ENCODE results near the gene INTS6.

INTS6 gene

GRCh38 chr13:51341791-51342190, 111.0 kb downstream of the INTS6 start:
- no peak for DNase-seq

DNA sequence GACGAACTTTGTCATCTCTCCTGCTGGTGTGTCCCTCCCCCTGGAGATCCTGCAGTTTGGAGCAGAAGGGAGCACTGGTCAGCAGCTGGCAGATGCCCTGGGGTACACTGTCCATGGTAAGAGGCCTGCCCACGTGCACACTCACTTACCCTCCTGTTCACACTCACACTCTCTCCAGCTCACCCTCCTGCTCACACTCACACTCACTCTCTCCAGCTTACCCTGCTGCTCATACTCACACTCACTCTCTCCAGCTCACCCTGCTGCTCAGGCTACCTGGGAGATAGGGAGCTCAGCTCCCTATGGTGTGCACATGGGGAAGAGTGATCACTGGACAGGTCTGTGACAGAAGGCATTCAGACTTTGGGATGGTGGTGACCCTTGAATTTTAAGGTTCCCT, 111.6 kb downstream of the INTS6 start:
- no peak for DNase-seq

- DNase-seq, result no peak
These were observed 112.7 kb downstream of the INTS6 start for GRCh38 chr13:51339952-51340732.

DNA sequence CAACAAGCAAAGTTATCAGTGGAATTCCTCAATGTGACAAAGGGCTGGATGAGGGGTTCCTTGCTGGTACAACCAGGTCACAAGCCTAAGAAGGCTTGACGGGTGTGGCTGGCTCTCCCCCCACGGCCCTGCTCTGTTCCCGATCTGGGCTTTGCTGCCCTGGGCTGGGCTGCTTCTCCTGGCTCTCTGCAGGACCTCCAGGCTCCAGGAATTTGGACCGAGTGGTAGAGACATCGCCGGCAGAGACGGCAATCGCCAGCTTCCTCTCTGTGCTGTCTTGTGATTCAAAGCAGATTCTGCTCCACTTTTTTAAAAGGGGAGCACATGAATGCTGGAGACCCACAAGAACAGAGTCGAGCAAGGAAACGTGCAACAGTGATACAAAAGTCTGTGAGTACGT, 113.5 kb downstream of the INTS6 start, which contains the start of gene SERPINE3:
Gene SERPINE3 (plus strand): TSS at position 338 of the 400 bp plus-strand sequence. CDS start 1,401 bp downstream, outside the sequence.
- DNase-seq, result no peak

- no peak for DNase-seq
These were observed 116.1 kb downstream of the INTS6 start for GRCh38 chr13:51336746-51337145.

DNA sequence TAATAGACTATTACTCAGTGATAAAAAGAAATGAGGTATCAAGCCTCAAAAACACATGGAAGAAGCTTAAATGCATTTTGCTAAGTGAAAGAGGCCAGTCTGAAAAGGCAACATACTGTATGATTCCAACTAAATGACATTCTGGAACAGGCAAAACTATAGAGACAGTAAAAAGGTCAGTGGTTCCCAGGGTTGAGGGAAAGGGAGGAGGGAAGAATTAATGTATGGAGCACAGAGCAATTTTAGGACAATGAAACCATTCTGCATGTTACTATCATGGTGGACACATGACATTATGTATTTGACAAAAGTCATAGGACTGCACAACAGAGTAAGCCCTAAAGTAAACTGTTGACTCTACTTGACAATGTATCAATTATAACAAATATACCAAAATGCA, 119.0 kb downstream of the INTS6 start:
- no peak for DNase-seq

GRCh38 chr13:51333421-51333820, 119.4 kb downstream of the INTS6 start:
- no peak for DNase-seq

GRCh38 chr13:51332566-51333361, 120.1 kb downstream of the INTS6 start:
- no peak for DNase-seq

GRCh38 chr13:51331354-51331861, 121.4 kb downstream of the INTS6 start:
- no peak for DNase-seq

GRCh38 chr13:51330791-51331190, 122.0 kb downstream of the INTS6 start:
- DNase-seq, result no peak

GRCh38 chr13:51329606-51330005, 123.2 kb downstream of the INTS6 start:
- no peak for DNase-seq

DNA sequence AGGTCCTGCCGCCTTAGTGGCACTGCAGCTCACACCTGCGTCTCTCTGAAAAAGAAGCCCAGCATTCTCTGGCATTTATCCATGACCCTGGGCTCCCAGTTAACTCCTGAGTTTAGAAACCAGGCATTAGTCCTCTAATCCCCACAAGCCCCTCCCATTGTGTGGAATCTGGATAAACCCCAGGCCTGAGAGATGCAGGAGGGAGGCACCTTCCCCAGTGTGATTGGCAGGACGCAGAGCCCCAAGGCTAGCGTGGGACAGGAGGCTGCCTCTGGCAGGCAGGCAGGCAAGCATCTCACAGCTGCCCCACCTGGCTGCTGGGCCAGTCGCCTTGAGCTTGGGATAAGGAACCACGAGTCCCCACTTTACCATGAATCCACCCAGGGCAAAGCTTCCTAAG, 124.3 kb downstream of the INTS6 start:
- DNase-seq, result no peak

- DNase-seq, result no peak
These were observed 124.9 kb downstream of the INTS6 start for GRCh38 chr13:51327961-51328360.

DNA sequence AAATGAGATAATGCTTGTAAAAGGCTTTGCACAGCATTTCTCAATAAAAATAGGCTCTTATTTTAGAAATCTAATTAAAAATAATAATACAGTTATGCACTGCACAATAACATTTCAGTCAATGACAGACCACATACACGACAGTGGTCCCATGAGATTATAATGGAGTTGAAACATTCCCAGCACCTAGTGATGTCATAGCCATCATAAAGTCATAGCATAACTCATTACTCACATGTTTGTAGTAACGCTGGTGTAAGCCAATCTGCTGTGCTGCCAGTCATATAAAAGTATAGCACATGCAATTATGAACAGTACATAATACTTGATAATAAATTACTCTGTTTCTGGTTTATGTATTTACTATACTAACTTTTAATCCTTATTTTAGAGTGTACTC, 126.1 kb downstream of the INTS6 start:
- no peak for DNase-seq

- no peak for DNase-seq
These were observed 127.0 kb downstream of the INTS6 start for GRCh38 chr13:51325837-51326236.

DNA sequence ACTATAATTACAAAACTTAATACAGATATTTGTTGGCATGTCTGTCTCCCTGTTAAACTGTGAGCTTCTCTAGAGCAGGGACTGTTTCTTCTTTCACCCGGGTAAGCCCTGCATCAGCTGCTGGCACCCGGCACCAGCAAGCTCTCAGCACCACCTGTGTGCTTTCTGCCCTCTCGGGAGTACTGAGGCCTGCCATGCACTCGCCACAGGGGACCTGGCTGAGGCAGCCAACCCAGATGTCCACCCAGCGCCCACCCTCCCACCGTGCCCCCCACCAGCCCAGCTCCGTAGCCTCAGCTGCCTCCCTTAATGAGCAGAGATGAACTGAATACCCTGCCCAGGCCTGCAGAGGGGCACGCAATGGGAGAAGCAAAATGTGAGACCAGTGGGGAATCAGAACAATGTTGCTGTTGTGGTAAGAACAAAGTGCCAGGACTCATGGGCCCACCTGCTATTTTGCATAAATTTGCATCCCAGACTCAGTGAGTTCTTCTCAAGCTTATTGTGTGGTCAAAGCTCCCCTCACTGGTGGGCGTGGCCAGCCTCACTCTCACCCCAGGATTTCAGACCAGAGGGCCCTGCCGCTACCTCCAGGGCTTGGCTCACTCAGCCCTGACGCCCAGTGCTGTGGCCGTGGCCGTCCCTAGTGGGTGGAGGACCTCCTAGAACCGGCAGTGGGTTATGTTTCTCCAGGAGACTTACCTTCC, 128.0 kb downstream of the INTS6 start:
- DNase-seq, result no peak

DNA sequence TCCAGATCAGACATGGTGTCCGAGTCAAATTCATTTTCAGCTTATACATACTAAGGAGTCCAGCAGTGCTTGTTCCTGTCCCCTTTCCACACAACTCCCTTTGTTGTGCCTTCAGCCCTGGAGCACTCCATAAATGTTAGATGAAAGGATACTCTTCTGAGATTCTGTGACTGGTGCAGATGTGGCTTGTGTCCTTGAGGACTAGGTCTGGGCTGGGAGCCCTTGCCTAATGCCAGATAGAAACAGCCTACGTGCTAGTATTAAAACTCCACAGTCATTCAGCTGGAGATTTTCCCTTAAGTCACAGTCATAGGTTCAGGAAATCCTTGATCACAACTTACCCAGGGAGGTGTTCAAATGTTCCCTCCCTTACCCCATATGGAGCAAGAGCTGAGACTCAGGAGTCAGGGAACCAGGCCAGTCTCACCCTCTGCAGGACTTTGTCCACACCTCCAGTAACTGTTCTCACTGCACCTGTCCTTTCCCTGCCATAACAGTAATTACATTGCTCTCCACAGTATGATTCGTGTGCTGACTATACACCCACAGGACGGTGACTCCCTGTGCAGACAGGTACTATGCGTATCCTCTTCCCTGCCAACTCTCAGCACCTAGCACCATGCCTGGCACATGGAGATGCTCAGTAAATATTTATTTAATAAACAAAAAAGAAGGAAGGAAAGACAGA, 128.9 kb downstream of the INTS6 start:
- DNase-seq, result no peak

DNA sequence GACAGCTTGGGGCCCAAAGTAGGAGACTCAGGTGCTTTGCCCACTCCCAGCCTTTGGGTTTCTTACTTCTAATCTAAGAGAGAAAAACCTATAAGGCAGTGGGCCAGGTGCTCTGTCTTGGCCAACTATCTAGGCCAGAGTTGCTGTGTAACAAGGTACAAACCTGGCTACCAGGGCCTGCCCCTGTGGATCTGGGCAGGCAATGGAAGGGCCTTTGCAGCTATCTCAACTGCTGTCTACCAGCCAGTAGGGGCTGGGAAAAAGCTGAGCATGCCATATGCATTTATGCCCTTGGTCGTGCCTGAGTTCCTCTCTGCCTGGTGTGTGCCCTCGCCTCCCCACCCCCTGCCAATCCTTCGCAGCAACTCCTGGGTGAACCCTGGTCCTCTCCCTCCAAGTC, 130.0 kb downstream of the INTS6 start:
- DNase-seq, result no peak

DNA sequence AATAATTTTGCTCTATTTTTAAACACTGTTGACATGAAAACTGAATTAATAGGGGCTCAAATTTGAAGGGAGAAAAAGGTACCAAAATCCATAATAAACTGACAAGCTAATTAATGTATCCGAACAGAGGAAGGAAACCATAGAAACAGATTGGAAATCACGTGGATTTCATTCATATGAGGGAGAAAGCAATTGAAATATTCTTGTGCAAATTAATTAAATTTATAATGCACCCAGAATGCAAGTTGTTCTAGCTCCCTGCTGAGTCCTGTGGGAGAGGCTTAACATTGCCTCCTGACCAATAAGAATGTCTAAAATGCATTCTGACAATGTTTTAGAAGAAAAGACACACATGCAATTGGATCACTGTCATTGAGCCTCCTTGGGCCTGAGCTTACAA, 131.0 kb downstream of the INTS6 start:
- DNase-seq, result no peak

DNA sequence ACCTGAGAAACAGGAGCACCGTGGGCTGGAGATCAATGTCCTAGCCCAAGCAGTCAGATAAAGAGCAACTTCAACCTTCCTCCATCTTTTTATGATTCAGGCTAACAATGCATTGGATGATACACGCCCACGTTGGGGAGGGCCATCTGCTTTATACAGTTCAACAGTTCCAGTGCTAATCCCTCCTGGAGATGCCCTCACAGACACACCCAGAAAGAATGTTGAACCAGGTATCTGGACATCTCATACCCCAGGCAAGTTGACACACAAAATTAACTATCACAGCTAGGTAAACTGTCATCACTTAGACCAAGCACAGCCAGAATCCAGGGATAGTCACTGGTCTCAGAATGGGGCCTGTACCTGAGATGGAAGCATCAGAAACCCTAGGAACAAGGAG, 134.0 kb downstream of the INTS6 start:
- no peak for DNase-seq

- DNase-seq, result no peak
These were observed 134.8 kb downstream of the INTS6 start for GRCh38 chr13:51318015-51318414.

DNA sequence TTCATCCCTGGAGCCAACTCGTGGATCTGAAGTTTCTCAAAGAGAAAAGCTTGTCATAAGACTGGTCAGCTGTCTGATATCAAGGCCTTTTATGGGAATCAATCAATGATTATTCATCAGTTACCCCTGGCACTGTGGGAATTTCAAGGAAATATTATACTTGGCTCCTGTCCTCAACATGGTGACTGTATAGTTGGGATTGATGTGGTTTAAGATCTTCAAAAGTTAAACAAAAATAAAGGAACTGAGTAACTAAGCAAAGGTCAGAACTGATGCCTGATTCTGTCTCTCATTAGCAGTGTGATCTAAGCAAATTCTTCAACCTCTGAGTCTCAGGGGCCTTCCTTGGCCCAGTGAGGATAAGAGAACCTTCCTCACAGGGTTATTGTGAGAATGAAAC, 135.6 kb downstream of the INTS6 start:
- no peak for DNase-seq

GRCh38 chr13:51313619-51314018, 139.2 kb downstream of the INTS6 start:
- no peak for DNase-seq
